DND-41 (cell line): ENCODE measurements around the gene TCHH.

Source experiments
- EZH2 ChIP-seq: IDR thresholded peaks from 3 replicates; pipeline ENCODE4 v1.6.1; 2012; ENCODE audit warnings: borderline replicate concordance, low read depth, mild to moderate bottlenecking, moderate library complexity, low read length, inconsistent platforms; ENCODE audit not compliant: severe bottlenecking
- TF ChIP-seq, protein P1 (sequence below): IDR thresholded peaks from 2 replicates; pipeline ENCODE4 v1.5.1; 2012; ENCODE audit warnings: borderline replicate concordance, low read length, moderate library complexity, mild to moderate bottlenecking; ENCODE audit not compliant: poor library complexity, severe bottlenecking; ENCODE audit errors: extremely low read depth

DNA sequence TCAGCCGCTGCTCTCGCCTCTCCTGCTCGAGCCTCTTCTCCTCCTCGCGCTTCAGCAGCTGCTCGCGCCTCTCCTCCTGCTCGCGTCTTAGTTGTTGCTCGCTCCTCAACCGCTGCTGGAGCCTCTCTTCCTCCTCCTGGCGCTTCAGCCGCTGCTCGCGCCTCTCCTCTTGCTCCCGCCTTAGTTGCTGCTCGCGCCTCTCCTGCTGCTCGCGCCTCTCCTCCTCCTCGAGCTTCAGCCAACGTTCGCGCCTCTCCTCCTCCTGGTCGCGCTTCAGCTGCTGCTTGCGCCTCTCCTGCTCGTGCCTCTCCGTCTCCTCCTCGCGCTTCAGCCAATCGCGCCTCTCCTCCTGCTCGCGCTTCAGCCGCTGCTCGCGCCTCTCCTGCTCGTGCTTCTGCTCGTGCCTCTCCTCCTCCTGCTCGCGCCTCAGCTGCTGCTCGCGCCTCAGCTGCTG is 3.7 kb downstream of the TCHH start:
- TF ChIP-seq, protein P1, sequence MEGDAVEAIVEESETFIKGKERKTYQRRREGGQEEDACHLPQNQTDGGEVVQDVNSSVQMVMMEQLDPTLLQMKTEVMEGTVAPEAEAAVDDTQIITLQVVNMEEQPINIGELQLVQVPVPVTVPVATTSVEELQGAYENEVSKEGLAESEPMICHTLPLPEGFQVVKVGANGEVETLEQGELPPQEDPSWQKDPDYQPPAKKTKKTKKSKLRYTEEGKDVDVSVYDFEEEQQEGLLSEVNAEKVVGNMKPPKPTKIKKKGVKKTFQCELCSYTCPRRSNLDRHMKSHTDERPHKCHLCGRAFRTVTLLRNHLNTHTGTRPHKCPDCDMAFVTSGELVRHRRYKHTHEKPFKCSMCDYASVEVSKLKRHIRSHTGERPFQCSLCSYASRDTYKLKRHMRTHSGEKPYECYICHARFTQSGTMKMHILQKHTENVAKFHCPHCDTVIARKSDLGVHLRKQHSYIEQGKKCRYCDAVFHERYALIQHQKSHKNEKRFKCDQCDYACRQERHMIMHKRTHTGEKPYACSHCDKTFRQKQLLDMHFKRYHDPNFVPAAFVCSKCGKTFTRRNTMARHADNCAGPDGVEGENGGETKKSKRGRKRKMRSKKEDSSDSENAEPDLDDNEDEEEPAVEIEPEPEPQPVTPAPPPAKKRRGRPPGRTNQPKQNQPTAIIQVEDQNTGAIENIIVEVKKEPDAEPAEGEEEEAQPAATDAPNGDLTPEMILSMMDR: no peak
- TF ChIP-seq EZH2: no peak
